GM21381 (cell line): ENCODE measurements around the gene LRCH3.
"Not testable (repeated sequence)": the region's sequence is repeated elsewhere in the genome, so short reads cannot be mapped to it uniquely, and the experiment has no call there.

Experiments
- ATAC-seq: cut with Tn5 transposase; IDR thresholded peaks from one replicate; pipeline ENCODE4 v1.9.1; 2021; ENCODE audit warnings: mild to moderate bottlenecking, moderate library complexity; ENCODE audit not compliant: unreplicated experiment

Gene LRCH3

GRCh38 chr3:197921429-197922275 lies 130.6 kb downstream of the LRCH3 start:
- ATAC-seq: not testable (repeated sequence)

GRCh38 chr3:197926418-197926817 lies 135.4 kb downstream of the LRCH3 start:
- ATAC-seq: no peak

GRCh38 chr3:197927578-197927977 lies 136.5 kb downstream of the LRCH3 start:
- not testable (repeated sequence) for ATAC-seq

- no peak for ATAC-seq
Observed at GRCh38 chr3:197936819-197937384, 145.8 kb downstream of the LRCH3 start.
